Activated naive CD8-positive, alpha-beta T cell treated with anti-CD3 and anti-CD28 coated beads for 36 hours (primary cell): ENCODE data around the gene IL22RA1. TPM values are rescaled to one million over a fixed set of nuclear protein-coding genes. Genes with fewer than 3 reads are reported as not detected.

Source experiments
- DNase-seq: peaks from one replicate; pipeline ENCODE4 v3.0.0; 2021
- H3K27ac Mint-ChIP-seq: one replicate; pipeline ENCODE4 v1.8.0; 2022; ENCODE audit warnings: mild to moderate bottlenecking, moderate library complexity, mixed read lengths
- H3K27me3 Mint-ChIP-seq: one replicate; pipeline ENCODE4 v1.8.0; 2022; ENCODE audit warnings: mild to moderate bottlenecking, mixed read lengths
- H3K36me3 Mint-ChIP-seq: one replicate; pipeline ENCODE4 v1.8.0; 2021; ENCODE audit warnings: mild to moderate bottlenecking, mixed read lengths
- H3K4me1 Mint-ChIP-seq: one replicate; pipeline ENCODE4 v1.8.0; 2021; ENCODE audit warnings: mixed read lengths
- H3K4me3 Mint-ChIP-seq: one replicate; pipeline ENCODE4 v1.8.0; 2022; ENCODE audit warnings: mild to moderate bottlenecking, moderate library complexity, mixed read lengths
- H3K9me3 Mint-ChIP-seq: one replicate; pipeline ENCODE4 v1.8.0; 2022; ENCODE audit warnings: mixed read lengths
- total RNA-seq, 2 experiments: library from RNA; stranded (reverse); gene quantifications; one replicate each; pipeline ENCODE4 v1.2.3, GENCODE V29; 2021

IL22RA1 gene
- total RNA-seq, 2 experiments from 2014 or later: not detected

DNA sequence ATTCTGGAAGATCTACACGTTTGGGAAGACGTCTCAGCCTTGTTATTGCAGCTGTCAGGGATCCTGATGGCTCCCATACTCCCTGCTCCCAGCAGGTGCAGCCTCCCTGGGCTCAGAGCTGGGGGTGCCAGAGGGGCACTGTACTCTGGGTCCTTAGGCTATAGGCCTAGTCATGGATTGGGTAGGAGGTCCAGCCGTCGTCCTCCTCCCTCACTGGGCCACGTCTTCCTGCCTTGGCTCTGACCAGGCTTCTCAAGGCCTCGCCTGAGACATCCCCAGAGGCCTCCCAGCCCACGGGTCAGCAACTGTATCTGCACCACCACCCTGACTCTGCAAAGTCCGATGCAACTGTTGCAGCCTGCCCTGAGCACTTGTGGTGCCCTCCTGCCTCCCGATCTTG, 49.2 kb downstream of the IL22RA1 start:
- Mint-ChIP-seq H3K27me3 (no peaks in the 10 kb centered on the region), H3K4me3 (no peak overlapping the region), H3K9me3 (no peaks in the 10 kb centered on the region), H3K36me3 (no peaks in the 10 kb centered on the region), H3K27ac (no peak overlapping the region), H3K4me1 (no peaks in the 10 kb centered on the region)
- no peak for DNase-seq

DNA sequence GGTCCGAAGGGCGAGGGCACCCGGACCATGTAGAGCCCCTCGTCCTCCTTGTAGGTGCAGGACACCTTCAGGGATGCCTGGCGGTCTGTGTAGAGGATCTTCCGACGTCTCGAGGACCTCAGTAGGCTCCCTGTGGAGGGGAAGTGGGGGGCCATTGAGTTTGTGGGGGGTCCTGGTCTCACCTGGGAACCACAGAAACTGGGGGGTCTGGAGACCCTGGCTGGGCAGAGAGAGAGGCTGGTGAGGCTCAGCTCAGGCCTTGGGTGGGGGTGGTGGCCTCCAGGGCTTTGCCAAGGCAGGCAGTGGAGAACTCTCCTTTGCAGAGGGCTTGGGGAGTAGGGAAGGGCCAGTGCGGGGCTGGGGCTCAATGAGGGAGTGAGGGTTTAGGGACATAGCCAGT, 50.0 kb downstream of the IL22RA1 start:
- no peak overlapping the region for H3K4me3 Mint-ChIP-seq
- no peaks in the 10 kb centered on the region for H3K27me3 Mint-ChIP-seq
- H3K27ac Mint-ChIP-seq: no peak overlapping the region
- no peaks in the 10 kb centered on the region for H3K9me3 Mint-ChIP-seq
- H3K36me3 Mint-ChIP-seq: no peaks in the 10 kb centered on the region
- H3K4me1 Mint-ChIP-seq: no peaks in the 10 kb centered on the region
- no peak for DNase-seq

DNA sequence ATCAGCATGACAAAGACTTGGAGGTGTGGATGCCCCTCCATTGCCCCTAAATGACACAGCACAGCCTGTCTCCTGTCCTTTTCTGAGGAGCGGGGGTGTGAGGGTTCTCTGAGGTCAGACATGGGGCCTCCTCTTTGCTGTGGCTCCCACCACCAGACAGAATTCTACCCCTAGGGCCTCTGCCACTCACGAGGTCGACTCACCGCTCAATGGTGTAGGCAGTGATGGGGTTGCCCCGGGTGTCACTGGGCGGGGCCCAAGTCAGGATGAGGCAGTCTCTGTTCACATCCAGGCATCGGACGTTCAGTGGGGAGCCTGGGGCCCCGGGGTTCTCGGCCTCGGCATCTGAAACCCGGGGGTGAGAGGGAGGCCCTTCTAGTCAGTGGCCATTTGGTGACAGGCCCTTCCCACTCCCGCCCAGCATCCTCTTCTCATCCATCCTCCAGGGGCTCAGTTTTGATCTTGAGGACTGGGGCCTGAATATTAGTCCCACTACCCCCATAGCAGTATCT, 50.9 kb downstream of the IL22RA1 start:
- DNase-seq: peak; percentile 14
- Mint-ChIP-seq H3K27ac (no peak overlapping the region), H3K4me3 (no peak overlapping the region), H3K4me1 (no peaks in the 10 kb centered on the region), H3K36me3 (no peaks in the 10 kb centered on the region), H3K27me3 (no peaks in the 10 kb centered on the region), H3K9me3 (no peaks in the 10 kb centered on the region)

GRCh38 chr1:24090736-24091135, 52.2 kb downstream of the IL22RA1 start:
- H3K4me1 Mint-ChIP-seq: no peaks in the 10 kb centered on the region

GRCh38 chr1:24089743-24090555, 53.0 kb downstream of the IL22RA1 start:
- no peak overlapping the region for H3K27ac Mint-ChIP-seq
- no peaks in the 10 kb centered on the region for H3K27me3 Mint-ChIP-seq
- H3K4me3 Mint-ChIP-seq: no peak overlapping the region
- H3K9me3 Mint-ChIP-seq: no peaks in the 10 kb centered on the region
- no peaks in the 10 kb centered on the region for H3K36me3 Mint-ChIP-seq
- DNase-seq: no peak
- H3K4me1 Mint-ChIP-seq: no peaks in the 10 kb centered on the region

More at GRCh38 chr1:24090736-24091135, 52.2 kb downstream of the IL22RA1 start:
- DNase-seq: no peak
- Mint-ChIP-seq H3K9me3 (no peaks in the 10 kb centered on the region), H3K27me3 (no peaks in the 10 kb centered on the region), H3K36me3 (no peaks in the 10 kb centered on the region), H3K4me3 (no peak overlapping the region), H3K27ac (no peak overlapping the region)

DNA sequence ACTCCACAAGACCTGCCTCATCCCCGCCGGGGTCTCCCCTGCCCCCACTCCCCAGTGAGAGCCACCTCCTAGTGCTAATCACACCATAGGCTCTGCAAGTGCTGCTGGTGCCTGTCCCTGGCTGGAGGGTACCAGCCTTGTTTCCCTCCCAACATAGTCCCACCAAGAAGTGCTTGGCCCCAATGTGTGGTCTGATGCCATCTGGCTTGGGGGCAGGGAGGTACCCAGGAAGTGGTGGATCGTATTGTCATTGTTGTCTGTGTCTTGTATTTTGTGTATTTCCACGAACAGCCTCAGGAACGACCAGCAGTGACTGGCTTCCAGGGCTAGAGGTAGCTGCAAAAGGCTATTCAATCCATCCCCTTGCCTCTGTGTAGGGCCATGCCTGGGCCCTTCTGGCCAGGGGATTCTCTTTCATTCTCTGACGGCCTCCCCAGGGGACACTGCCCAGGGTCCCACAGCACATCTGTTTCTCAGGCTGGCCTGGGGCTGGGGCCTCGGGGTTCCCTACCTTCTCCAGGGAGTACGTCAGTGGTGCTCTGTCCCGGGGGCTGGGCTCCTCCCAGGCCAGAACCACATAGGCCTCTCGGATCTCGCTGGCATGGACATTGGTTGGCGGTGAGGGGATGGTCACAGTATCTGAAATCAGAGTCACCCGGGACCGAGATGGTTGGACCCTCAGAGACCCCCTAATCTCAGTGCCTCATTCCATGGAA, 53.8 kb downstream of the IL22RA1 start:
- Mint-ChIP-seq H3K36me3 (no peaks in the 10 kb centered on the region), H3K27me3 (no peaks in the 10 kb centered on the region), H3K4me1 (no peaks in the 10 kb centered on the region)

DNA sequence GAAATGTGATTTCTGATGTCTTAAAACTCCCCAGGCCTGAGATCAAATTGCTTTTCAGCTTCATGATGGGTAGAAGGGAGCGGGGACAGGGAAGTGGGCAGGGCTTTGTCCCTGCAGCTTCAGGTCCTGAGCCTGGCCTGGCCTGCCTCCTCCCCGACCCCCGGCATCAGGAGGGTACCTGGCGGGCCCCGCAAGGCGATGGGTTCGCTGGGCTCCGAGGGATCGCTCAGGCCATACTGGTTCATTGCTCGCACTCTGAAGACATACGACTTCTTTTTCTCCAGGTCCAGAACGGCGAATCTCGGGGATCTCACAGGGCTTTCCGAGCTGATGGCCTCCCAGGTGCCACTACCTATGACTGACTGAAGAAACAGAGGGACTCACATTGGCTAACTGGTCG, 56.5 kb downstream of the IL22RA1 start:
- no peaks in the 10 kb centered on the region for H3K4me1 Mint-ChIP-seq
- H3K27me3 Mint-ChIP-seq: no peaks in the 10 kb centered on the region
- H3K9me3 Mint-ChIP-seq: no peaks in the 10 kb centered on the region
- H3K36me3 Mint-ChIP-seq: no peaks in the 10 kb centered on the region
- H3K27ac Mint-ChIP-seq: no peak overlapping the region
- no peak overlapping the region for H3K4me3 Mint-ChIP-seq
- no peak for DNase-seq

More for the DNA sequence above, 53.8 kb downstream of the IL22RA1 start:
- no peak for DNase-seq
- Mint-ChIP-seq H3K9me3 (no peaks in the 10 kb centered on the region), H3K4me3 (no peak overlapping the region), H3K27ac (no peak overlapping the region)

GRCh38 chr1:24085546-24085945, 57.4 kb downstream of the IL22RA1 start:
- Mint-ChIP-seq H3K36me3 (no peaks in the 10 kb centered on the region), H3K9me3 (no peaks in the 10 kb centered on the region), H3K4me3 (no peak overlapping the region), H3K4me1 (no peaks in the 10 kb centered on the region), H3K27ac (no peak overlapping the region), H3K27me3 (no peaks in the 10 kb centered on the region)
- DNase-seq: no peak

DNA sequence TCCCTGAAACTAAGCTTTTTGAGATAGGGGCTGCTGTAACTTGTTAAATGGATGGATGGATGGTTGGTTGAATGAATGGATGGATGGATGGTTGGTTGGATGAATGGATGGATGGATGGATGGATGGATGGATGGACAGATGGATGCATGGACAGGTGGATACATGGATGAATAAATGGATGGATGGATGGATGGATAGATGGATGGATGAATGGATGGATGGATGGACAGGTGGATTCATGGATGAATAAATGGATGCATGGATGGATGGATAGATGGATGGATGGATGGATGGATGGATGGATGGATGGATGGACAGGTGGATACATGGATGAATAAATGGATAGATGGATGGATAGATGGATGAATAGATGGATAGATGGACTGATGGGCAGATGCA, 57.9 kb downstream of the IL22RA1 start:
- H3K9me3 Mint-ChIP-seq: no peaks in the 10 kb centered on the region
- DNase-seq: no peak
- no peak overlapping the region for H3K4me3 Mint-ChIP-seq
- H3K36me3 Mint-ChIP-seq: no peaks in the 10 kb centered on the region
- no peak overlapping the region for H3K27ac Mint-ChIP-seq
- no peaks in the 10 kb centered on the region for H3K4me1 Mint-ChIP-seq
- no peaks in the 10 kb centered on the region for H3K27me3 Mint-ChIP-seq

- Mint-ChIP-seq H3K36me3 (no peaks in the 10 kb centered on the region), H3K27me3 (no peaks in the 10 kb centered on the region), H3K27ac (no peak overlapping the region), H3K9me3 (no peaks in the 10 kb centered on the region), H3K4me3 (no peak overlapping the region), H3K4me1 (no peaks in the 10 kb centered on the region)
- DNase-seq: no peak
These were observed 58.9 kb downstream of the IL22RA1 start for GRCh38 chr1:24084050-24084449.

DNA sequence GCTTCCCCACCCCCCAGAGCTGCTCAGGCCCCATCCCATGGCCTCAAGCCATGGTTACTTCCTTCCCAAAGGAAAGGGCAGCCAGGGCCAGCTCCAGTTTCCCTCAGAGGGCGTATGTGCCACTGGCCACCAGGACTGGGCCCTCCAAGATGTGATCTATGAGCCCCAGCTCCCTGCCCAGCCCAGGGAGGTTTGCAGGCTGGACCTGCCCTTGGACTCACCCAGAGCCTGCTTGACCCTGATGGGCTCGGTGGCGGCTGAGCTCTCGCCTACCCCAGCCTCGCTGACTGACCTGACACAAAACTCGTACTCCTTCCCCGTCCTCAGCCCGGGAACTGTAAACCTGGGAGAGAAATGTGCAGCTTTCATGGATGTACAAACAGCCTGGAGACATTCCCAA, 60.6 kb downstream of the IL22RA1 start:
- Mint-ChIP-seq H3K9me3 (no peaks in the 10 kb centered on the region), H3K4me1 (no peaks in the 10 kb centered on the region), H3K4me3 (no peak overlapping the region), H3K36me3 (no peaks in the 10 kb centered on the region), H3K27ac (no peak overlapping the region), H3K27me3 (no peaks in the 10 kb centered on the region)
- DNase-seq: no peak

- Mint-ChIP-seq H3K9me3 (no peaks in the 10 kb centered on the region), H3K27me3 (no peaks in the 10 kb centered on the region), H3K36me3 (no peaks in the 10 kb centered on the region), H3K4me1 (no peaks in the 10 kb centered on the region), H3K27ac (no peak overlapping the region), H3K4me3 (no peak overlapping the region)
- no peak for DNase-seq
These were observed 61.8 kb downstream of the IL22RA1 start for GRCh38 chr1:24081190-24081589.

- DNase-seq: no peak
- no peaks in the 10 kb centered on the region for H3K36me3 Mint-ChIP-seq
- H3K4me3 Mint-ChIP-seq: no peak overlapping the region
- H3K4me1 Mint-ChIP-seq: no peaks in the 10 kb centered on the region
- H3K27ac Mint-ChIP-seq: no peak overlapping the region
- no peaks in the 10 kb centered on the region for H3K27me3 Mint-ChIP-seq
- no peaks in the 10 kb centered on the region for H3K9me3 Mint-ChIP-seq
These were observed 62.8 kb downstream of the IL22RA1 start for GRCh38 chr1:24080131-24080530.

DNA sequence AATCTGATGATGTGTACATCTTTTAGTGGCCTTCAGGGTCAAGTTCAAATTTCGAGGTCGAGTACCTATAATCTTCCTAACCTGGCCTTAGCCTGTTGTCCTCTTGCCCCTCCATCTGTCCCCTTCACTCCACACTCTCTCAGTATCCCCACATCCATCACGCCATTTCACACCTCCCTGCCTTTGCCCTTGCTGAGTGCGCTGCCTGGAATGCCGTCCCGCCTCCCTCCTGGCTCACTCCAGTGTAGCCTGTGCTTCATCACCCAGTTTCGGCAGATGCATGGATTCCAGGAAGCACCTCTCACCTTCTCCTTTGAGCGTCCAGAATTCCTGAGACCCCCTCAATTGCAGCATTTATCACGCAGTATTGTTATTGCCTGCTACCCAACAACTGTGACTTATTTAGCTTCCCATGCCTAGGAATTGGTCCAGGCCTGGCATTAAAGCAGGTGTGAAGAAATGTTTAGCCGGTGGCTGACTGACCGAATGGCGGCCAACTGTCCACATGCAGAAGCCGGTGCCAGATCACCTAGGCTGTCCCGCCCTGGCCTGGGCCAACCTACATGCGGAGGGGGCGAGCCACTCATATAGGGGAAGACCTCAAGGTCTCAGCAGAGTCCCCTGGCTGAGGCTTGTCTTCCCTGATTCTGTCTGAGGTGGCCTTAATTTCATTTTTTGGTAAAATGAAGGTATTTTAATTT, 65.5 kb downstream of the IL22RA1 start:
- no peak overlapping the region for H3K4me3 Mint-ChIP-seq
- H3K36me3 Mint-ChIP-seq: no peaks in the 10 kb centered on the region
- no peak for DNase-seq
- H3K27me3 Mint-ChIP-seq: no peaks in the 10 kb centered on the region
- H3K4me1 Mint-ChIP-seq: no peaks in the 10 kb centered on the region
- H3K27ac Mint-ChIP-seq: no peak overlapping the region
- no peaks in the 10 kb centered on the region for H3K9me3 Mint-ChIP-seq

DNA sequence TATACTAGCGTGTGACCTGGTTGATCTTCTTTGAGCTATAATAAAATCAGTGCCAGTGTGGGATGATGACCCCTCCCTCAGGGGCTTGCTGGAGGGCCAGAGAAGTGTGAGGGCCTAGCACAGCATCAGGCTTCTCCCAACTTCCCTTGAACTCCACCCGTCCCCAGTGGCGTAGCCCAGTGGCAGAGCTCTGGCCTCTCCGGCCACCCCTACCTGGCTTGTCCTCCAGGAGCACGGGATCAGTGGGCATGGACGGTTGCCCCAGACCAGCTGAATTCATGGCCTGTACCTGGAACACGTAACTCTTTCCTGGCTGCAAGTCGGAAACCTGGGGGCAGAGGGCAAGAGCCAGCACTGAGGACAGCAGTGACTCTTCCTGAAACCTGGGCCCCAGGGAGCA, 67.0 kb downstream of the IL22RA1 start:
- Mint-ChIP-seq H3K27me3 (peaks cover under 1% of the 10 kb centered on the region), H3K27ac (no peak overlapping the region), H3K4me1 (peaks cover 2% of the 10 kb centered on the region), H3K36me3 (no peaks in the 10 kb centered on the region), H3K9me3 (no peaks in the 10 kb centered on the region), H3K4me3 (no peak overlapping the region)
- DNase-seq: no peak
